ENCODE measurements around the gene LMOD1.
"Not testable (repeated sequence)": the region's sequence is repeated elsewhere in the genome, so short reads cannot be mapped to it uniquely, and the experiment has no call there.

LMOD1 gene

GRCh38 chr1:201949491-201949890 is 3.1 kb upstream of the LMOD1 start:
- no peak for FAIRE-seq
- DNase-seq (ENCODE audit: insufficient read length, low spot score) = no peak

- FAIRE-seq = no peak
- DNase-seq (ENCODE audit: insufficient read length, low spot score) = no peak
These were observed 1.3 kb upstream of the LMOD1 start for GRCh38 chr1:201947697-201948008.

- no peak for DNase-seq (ENCODE audit: insufficient read length, low spot score)
- no peak for FAIRE-seq
These were observed 505 bp downstream of the LMOD1 start for GRCh38 chr1:201945863-201946223.

DNA sequence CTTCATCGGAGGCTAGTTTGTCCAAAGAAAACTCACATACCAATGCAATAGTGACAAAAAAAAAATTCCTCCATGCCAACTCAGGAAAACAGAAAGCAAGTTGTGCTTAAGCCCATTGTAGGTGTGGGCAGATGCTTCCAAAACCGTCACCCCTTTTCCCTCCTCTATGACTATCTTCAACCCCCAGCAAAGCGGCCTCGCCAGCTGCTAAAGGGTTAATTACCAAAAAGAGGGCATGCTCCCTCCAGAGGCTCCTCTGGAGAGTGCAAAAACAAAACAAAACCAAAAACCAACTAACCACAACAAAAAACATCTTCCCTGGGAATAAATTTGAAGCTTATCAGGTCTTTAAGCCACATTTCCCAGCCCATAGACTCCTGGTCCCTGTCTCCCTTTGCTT is 1.2 kb downstream of the LMOD1 start:
- DNase-seq (ENCODE audit: insufficient read length, low spot score) = no peak
- FAIRE-seq = no peak

GRCh38 chr1:201944639-201945038 is 1.7 kb downstream of the LMOD1 start:
- DNase-seq (ENCODE audit: insufficient read length, low spot score) = no peak
- no peak for FAIRE-seq

DNA sequence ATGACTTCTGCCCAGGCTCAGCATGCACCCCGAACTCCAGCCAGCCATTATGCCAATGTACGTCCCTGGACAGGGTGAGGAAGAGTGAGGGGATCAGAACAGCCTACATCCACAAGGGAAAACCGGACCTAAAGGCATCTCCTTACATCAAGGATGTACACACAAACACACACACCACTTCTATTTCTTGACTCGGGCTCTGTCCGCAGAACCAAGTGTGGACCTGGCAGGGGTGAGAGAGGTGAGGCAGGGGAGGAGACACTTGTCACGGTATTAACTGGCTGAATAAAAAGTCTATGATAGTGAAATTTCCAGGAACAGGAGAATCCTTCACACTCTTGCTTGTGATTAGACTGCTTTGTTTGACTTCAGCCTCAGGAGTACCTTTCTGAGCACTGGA is 2.3 kb downstream of the LMOD1 start:
- no peak for FAIRE-seq

DNA sequence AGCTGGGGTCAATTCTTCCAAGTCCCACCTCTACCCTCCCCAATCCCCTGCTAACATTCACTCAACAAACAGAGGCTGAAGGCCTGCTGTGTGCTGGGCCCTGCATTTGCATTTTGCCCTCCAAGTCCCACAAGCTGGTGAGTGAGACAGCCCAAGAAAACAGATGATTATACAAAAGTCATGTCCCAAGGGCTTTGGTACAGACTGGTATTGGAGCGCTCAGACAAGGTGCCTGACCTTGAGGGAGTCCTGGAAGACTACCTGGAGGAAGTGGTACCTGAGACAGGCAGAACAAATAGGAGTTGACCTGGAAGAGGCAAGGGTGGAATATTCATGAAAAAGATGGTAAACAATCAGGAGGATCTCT is 4.2 kb downstream of the LMOD1 start:
- DNase-seq (ENCODE audit: insufficient read length, low spot score) (no peak), FAIRE-seq (no peak)

More for the DNA sequence above, 2.3 kb downstream of the LMOD1 start:
- no peak for DNase-seq (ENCODE audit: insufficient read length, low spot score)

- FAIRE-seq (no peak), DNase-seq (ENCODE audit: insufficient read length, low spot score) (no peak)
These were observed 4.8 kb downstream of the LMOD1 start for GRCh38 chr1:201941420-201942128.

GRCh38 chr1:201940316-201940715 is 6.0 kb downstream of the LMOD1 start:
- DNase-seq (ENCODE audit: insufficient read length, low spot score); FAIRE-seq: not testable (repeated sequence)

- no peak for FAIRE-seq
These were observed 6.8 kb downstream of the LMOD1 start for GRCh38 chr1:201939574-201939973.

DNA sequence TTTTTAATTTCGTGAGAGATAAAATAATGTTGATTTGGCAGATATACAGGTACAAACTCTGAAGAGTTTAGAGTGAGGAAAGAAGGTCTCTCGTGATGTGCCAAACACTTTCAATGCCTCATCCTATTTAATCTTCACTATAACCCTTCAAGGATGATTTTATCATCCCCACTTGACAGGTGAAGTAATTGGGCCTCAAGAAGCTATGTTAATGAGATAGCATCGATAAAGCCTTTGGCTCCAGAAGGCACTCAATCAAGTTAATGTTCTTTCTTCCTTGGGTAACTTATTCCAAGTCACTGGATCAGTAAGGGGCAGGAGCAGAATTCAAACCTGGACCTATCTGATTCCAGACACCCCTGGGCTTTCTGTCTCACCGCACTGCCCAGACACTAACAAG is 7.2 kb downstream of the LMOD1 start:
- no peak for DNase-seq (ENCODE audit: insufficient read length, low spot score)
- no peak for FAIRE-seq

More at GRCh38 chr1:201939574-201939973, 6.8 kb downstream of the LMOD1 start:
- DNase-seq (ENCODE audit: insufficient read length, low spot score) = no peak

DNA sequence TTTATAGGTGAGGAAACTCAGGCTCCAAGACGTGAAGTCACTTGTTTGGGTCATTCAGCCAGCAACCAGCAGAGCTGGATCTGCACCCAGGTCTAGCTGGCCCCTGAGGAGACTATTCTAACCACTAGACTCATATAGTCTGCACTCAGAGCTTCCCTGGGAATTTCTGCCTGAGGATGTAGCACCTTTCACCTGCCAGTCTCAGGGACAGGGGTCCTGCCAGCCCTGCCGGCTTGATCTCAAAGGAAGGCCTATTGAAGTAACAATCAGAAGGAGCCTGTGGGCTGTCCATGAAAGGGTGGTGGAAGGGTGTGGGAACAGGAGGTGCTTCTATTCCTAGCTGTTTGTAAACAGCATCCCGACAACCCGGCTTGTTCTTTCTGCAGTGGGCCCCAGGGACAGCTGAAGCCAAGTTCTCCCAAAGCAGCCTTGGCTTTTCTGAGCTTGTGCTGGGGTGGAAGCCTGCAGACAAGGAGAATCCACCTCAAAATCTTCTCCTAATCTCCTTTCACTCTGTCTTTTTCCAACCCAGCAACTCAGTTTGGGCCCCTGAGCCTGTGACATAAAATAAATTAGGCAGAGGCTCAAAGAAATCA is 7.8 kb downstream of the LMOD1 start:
- no peak for DNase-seq (ENCODE audit: insufficient read length, low spot score)
- FAIRE-seq = no peak

GRCh38 chr1:201937624-201938213 is 8.6 kb downstream of the LMOD1 start:
- no peak for DNase-seq (ENCODE audit: insufficient read length, low spot score)
- no peak for FAIRE-seq

- no peak for FAIRE-seq
These were observed 12.4 kb downstream of the LMOD1 start for GRCh38 chr1:201933840-201934430.

GRCh38 chr1:201930803-201931202 is 15.5 kb downstream of the LMOD1 start:
- FAIRE-seq = no peak
- DNase-seq (ENCODE audit: insufficient read length, low spot score) = no peak

More at GRCh38 chr1:201933840-201934430, 12.4 kb downstream of the LMOD1 start:
- no peak for DNase-seq (ENCODE audit: insufficient read length, low spot score)

DNA sequence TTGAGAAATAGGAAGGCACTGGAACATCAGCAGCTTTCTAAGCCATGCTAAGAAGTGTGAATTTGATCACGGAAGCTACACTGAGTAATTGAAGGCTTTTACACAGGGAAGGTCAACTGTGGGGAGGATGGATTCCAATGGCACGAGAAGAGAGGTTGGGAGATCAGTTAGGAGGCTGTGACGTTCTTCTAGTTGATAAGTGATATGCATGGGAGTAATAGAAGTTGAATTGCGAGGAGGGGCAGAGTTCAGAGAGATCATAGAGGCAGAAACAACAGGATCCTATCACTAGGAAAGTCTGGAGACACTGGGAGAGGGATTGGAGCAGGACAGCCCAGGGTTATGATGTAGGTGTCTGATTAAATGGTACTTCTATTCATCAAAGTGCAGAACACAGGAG is 16.2 kb downstream of the LMOD1 start:
- FAIRE-seq (no peak), DNase-seq (ENCODE audit: insufficient read length, low spot score) (no peak)

DNA sequence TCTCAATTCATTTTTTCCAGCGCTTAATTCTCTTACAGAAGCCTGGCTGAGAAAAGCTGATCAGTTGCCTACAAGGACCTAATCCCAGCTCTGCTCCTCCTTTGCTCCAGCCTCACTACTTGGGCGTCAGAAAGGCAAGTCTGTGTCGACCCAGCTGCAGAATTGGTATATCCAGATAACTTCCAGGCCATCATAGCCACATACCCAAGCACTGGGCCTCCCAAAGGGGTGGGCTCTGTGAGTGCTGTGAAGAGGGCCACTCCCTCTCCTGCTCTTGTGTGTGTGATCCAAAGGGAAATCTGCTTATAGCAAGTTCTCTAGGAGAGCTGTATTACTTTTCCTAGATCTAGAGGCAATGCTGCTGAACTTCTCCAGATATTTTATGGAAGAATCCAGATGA is 18.1 kb downstream of the LMOD1 start:
- FAIRE-seq (no peak), DNase-seq (ENCODE audit: insufficient read length, low spot score) (no peak)

DNA sequence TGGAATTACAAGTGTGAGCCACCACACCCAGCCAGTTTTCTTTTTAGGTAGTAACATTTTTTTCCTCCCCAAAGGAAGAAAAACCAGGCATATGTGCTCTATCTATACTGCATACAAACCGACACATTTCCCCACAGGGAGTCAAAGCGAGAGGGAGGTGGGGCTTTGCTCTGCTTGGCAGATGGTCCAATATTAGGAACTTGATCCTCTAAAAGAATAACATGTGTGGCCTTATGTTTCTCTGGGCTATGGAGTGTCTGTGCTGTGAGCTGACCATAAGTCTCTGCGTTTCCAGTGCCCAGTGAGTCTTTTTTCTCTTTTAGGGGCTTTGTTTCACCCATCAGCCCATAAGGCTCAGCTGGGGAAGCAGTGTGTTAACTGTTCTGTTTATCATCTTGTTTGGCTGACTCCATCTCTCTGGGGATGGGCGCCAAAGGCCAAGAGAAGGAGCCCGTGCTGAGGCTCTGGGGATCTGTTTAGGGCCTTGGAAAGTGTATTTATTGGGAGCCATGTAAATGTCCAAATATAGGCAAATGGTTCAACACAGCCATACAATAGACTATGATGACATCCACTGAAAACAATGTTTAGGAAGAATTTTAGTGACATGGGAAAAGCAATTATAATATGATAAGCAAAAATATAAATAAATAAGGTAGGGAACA is 20.2 kb downstream of the LMOD1 start:
- FAIRE-seq (no peak), DNase-seq (ENCODE audit: insufficient read length, low spot score) (no peak)

- FAIRE-seq = no peak
These were observed 21.1 kb downstream of the LMOD1 start for GRCh38 chr1:201925301-201925567.

DNA sequence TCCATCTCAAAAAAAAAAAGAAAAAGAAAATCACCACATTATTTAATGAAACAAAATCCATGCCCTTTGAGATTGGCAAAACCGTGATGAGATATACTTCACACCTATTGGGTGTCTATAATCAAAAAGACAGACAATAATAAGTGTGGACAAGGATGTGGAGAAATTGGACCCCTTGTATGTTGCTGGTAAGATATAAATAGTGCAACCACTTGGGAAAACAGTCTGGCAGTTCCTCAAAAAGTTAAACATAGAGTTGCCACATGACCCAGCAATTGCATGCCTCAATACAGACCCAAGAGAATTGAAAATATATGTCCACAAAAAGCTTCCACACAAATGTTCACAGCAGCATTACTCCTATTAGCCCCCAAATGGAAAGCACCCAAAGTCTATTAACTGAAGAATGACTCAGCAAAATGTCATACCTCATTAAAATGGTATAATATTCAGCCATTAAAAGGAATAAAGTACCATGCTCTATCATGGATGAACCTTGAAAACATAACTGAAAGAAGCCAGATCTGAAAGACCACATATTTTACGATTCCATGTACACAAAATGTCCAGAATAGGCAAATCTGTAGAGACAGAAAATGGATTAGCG is 24.3 kb downstream of the LMOD1 start:
- DNase-seq (ENCODE audit: insufficient read length, low spot score) = no peak
- no peak for FAIRE-seq

More at GRCh38 chr1:201925301-201925567, 21.1 kb downstream of the LMOD1 start:
- DNase-seq (ENCODE audit: insufficient read length, low spot score) = no peak

DNA sequence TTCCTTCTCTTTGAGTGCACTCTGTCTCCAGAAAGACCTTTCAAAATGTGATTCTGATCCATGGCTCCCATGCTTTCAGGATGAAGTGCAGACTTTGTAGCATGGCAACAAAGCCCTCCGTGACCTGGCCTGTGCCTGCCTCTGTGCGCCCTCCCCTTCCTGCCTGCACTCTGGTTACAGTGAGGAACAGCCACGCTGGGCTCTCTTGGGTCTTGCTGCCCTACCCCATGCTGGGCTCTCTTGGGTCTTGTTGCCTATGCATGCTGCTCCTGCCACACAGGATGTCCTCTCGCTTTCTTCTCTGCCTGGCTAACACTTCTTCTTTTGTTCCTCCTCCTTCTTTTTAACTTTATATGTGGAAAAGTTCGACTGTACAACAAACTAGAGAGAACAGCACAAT is 28.0 kb downstream of the LMOD1 start:
- no peak for FAIRE-seq
- no peak for DNase-seq (ENCODE audit: insufficient read length, low spot score)
